Measurements from ENCODE around the gene BDNF.
"Not testable (repeated sequence)": the region's sequence is repeated elsewhere in the genome, so short reads cannot be mapped to it uniquely, and the experiment has no call there.

Gene BDNF

DNA sequence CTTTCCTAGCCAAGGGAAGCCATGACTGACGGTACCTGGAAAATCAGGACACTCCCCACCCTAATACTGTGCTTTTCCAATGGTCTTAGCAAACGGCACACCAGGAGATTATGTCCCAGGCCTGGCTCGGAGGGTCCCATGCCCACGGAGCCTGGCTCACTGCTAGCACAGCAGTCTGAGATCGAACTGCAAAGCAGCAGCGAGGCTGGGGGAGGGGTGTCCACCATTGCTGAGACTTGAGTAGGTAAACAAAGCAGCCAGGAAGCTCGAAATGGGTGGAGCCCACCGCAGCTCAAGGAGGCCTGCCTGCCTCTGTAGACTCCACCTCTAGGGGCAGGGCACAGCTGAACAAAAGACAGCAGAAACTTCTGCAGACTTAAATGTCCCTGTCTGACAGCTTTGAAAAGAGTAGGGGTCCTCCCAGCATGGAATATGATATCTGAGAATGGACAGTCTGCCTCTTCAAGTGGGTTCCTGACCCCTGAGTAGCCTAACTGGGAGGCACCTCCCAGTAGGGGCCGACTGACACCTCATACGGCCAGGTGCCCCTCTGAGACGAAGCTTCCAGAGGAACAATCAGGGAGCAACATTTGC lies 34.6 kb downstream of the BDNF start:
- DNase-seq (ENCODE audit: low spot score): not testable (repeated sequence)

DNA sequence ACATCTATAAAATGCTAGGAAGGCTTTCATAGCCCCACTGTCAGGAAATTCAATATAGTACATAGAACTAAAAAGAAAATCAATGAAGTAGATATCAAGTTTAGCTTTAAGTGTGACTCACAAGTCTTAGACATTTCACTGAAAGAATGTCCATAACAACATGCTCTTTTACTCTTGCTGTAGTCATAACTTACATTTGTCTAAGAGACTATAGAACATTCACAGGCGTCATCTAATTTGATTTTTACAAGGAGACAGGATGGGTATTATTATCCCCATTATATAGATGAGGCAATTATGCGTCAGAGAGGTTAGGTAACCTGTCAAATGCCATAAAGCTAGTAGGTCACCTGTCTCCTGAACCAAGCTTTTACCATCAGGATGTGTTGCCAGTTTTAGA lies 36.9 kb downstream of the BDNF start:
- DNase-seq (ENCODE audit: low spot score): no peak

DNA sequence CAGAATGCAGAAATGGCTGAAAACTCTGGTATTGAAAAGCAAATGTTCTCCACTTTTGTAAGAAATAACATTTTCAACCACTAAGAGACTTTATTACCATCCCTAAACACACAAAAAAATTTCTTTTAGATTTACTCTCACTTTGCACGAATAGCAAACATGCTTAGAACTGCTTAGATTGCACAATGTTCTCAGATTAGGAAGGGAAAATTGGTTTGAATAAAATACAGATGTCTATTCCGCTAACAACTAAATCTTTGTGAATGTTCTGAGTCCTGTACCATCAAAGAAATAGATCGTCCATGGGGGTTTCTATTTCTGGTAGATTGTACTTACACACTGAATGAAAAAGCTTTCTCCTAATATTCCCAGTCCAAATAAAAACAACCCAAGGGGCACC lies 40.1 kb downstream of the BDNF start:
- no peak for DNase-seq (ENCODE audit: low spot score)

DNA sequence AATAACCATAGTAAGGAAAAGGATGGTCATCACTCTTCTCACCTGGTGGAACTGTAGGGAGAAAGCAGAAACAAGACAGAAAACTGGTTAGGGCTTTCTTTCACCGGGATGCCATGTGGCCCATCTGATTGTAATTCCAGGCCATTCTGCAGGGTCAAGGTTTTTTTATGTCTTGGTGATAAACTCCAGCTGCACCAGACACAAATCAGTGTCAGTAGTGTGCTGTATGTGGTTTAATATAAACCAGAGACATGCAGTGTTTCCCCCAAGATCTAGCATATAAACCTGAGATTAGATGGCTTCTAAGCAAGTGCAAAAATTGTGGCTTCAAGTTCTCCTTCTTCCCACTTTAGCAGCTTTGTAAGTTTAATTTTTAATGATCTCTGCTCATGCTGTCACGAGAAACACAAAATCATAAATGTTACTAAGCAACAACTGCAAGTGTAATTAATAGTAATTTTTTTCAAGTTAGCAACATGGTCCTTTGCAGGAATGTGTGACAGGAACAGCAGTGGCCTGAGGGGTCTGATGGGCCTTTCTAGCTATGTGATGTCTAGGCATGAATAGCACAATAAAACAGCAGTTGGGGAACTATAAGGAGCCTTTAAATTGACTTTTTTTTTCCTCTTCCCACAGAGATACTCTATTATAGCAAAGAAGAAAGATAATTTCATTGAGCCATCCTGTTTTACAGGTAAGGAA lies 41.6 kb downstream of the BDNF start:
- no peak for DNase-seq (ENCODE audit: low spot score)

DNA sequence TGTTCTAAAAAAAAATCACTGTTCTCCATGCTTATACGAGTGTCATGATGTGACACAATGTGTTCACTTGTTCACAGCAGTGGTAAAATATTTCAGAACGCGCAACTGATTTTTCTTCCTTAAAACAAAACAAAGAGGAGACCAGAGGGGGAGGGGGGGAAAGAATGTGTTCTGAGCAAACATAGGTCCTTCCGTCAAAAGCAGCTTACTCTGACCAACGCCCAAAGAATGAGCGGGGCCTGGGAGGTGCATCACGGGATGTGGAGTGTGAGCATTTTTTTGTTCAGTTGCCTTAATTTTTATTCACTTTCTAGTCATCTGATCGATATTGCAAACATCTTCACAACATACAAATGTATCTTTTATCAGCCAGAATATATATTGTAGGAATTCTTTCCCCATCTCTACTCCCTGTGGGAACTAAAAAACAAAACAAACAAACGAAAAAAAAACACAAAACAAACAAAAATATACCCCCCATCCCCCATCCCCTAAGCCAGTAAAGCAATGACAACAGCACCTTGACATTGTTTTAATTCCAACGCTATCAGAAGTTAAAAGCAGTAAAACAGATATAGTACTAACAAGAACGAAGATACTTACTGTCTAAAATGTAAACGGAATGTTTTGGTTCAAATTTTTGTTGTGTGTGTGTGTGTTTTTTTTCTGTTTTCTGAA lies 43.3 kb downstream of the BDNF start:
- DNase-seq (ENCODE audit: low spot score): no peak

DNA sequence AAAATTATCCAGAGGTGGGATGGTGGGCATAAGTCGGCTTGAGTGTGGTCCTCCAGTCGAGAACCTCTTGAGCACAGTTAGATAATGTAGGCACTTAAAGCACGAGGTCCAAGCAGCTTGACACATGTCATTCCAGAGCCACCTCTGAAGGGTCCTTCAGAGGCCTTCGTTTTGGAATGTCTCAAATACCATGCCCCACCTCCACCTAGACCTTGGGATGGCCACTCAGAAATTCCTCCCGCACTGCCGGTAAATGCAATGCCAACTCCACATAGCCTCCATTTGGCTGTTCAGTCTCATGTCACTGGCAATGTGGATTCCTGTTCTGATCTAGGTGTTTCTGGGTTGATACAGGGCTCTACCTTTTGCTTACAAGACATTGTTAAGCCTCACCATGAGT lies 43.9 kb downstream of the BDNF start:
- DNase-seq (ENCODE audit: low spot score): no peak

DNA sequence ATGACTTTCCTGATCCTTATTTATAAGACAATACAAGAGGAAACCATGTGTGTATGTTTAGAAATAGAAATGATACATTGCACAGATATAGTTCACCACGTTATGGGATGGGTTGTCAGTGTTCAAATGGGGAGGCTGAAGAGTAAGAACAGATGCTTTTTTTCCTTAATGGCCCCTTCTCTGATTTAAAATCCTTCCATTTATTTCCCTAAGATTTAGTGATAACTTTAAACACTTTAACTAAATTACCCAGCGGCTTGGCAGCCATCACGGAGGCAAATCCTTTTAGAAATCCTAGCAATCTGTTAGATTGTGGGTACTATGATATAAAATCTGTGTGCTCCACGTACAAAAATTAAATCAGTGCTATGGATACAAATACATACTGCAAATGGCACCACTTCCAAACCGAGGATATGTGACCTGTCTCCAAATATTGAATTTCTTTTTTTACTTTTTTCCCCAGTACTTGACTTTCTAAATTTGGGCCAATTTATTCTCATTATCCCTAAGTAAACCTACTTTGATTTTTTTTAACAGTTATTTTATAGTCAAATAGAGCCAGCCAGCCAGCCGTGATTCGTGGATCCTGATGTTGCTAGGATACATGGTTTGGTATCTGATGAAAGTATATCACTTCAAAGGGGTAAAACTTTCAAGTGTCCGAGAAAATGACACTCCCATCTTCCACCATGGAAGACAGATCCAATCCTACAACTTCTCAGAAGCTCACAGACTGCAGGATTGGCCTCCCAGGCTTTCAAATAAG lies 46.1 kb downstream of the BDNF start:
- DNase-seq (ENCODE audit: low spot score): no peak

DNA sequence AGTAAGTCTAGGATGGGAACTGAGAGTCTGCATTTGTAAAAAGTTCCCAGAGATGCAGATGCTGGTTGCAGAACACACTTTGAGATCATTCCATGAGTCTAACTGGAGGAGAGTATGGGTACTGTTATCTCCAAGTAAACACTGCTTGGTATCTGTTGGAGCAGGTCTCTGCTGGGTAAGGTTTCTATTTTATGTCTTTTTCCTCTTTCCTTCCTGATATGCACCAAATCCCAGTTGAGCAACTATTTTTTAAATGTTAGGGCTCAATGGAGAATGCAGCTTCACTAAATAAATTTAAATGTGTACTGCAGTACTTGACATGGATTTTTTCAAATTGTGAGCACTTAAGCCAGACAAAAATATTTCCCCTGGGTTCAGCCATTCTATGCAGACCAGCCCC lies 48.5 kb downstream of the BDNF start:
- no peak for DNase-seq (ENCODE audit: low spot score)

DNA sequence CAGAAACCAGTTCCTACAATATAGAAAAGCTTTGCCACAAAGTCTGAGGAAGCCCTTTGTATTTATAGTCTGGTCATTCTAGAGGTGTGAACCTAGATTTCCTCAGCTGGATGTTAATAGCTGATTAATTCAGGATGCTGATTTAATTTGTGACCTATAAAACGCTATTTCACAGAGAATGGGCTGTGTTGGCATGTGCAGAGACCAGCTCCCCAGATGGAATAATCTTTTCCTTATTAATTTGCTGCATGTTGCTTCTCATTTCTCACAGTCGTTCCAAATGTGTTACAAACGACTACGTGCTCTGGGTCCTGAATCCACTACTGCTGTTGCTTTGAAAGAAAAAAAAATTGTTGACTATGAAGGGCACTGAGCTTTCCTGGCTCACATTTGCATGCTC lies 49.3 kb downstream of the BDNF start:
- DNase-seq (ENCODE audit: low spot score): no peak

DNA sequence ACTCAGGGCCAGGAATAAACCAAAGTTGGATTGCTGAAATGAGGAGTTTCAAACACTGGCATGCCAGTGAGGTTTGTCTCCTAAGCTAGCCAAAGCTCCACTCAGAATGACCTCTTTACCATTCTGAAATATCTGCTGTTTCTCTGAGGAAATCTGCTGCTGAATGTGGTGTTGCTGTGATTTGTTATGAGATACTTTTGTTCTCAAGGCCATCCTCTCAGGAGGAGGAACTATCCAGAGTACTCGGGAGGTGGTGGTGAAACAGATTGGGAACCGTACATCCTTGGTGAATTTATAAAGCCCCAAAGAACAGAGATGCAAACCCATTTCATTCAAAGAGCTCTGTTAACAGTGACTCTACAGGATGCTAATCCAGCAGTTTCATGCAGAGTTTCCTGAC lies 50.5 kb downstream of the BDNF start:
- DNase-seq (ENCODE audit: low spot score): no peak

DNA sequence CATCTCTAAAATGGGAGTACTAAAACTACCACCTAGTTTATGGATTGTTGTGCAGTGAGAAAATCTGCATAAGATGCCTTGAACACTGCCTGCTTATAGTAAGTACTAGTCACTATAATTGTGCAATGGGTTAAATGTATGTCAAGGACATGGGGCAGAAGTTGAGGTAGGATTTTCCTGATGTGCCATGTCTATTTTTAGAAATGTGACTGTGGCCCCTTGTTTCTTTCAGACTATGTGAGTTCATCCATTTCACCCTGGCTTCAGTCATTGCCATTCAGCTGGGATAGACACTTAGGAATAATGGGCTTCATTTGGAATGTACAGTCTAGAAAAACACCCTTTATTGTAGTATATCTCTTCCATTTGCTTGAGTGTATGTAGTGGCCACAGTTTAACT lies 51.4 kb downstream of the BDNF start:
- DNase-seq (ENCODE audit: low spot score): no peak

DNA sequence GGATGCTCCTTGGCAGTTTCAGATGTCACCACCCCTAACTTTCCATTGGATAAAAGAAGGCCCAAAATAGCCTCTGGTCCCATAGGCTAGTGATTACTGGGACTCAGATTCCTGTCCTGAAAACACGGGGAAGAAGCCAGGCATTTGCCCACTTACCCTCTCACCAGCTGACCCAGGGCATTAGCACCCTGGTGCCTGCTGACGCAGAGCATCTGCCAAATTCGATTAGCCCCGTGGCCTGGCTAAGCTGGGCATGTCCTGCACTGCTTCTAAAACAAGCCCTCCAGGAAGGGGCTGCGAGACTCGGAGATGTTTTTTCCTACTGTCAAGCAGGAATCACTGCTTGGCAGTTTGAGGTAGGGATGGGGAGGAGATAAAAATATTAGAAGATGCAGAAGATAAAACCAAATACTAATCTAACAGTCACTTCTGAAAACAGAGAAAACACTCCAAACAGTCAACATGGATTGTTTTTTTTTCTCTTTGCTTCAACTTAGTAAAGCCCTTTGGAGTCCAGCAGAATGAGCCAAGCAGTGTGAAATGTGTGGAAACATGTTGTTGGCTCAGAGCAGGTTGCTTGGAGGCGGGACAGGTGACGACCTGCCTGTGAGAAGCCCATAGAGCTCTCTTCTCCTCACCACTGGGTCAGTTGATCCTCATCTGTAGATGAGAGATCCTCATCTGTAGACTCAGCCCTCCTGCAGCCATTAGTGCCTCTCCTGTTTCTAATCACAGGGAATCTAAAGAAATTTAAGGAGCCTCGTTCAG lies 54.0 kb downstream of the BDNF start:
- no peak for DNase-seq (ENCODE audit: low spot score)

DNA sequence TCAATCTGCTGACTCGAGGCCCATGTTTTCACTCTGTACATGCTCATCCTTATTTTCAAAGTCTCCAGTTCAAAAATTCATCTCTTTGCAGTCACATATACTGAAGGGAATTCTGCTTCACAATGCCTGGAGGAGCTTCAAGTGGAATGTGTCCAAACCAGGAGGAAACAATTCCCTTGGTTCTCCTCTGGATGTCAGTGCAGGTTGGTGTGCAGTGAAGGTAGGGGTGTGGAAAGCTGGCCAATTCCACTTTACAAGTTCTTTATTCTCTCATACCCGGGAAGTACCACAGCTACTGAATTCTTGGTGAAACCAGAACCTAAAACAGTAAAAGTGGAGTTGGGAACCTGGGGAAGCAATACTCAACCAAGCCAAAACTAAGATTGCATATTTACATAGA lies 57.3 kb downstream of the BDNF start:
- no peak for DNase-seq (ENCODE audit: low spot score)

DNA sequence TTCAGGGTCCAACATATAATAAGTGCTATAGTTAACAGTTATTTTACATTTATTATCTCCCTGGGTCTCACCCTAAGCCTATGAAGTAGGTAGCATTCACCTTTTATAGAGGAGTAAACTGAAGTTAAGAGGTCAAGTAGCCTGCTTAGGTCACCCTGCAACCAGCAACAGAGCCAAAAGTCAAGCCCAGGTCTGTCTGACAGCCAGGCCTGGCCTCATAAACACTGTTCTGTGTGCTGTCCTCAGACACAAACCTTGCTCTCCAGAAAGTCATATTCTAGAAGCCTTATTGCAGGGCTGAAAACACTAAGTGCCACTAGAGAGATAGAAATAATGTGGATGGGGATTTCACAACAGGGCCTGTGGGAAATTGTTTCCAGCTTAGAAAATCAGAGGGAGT lies 59.3 kb downstream of the BDNF start:
- no peak for DNase-seq (ENCODE audit: low spot score)

DNA sequence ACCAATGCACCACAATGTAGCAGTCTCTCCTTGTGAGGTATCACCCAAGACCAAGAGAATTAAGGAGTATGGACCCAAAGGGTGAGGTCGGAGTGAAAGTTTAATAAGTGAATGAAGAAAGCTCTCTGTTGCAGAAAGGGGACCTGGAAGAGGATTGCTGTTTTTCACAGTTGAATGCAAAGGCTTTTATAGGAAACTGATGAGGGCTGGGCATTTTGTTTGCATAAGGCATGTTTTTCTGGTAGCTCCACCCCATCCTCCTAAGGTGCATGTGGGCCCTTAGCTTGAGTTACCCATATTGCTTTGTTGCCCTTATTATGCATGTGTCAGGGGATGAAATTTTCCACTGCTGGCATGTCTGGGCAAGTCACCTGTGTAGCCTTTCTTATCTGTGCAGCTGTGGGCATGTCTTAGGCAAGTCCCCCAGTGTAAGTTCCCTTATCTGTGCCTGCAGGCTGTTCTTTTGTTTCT lies 64.7 kb downstream of the BDNF start:
- DNase-seq (ENCODE audit: low spot score): no peak

DNA sequence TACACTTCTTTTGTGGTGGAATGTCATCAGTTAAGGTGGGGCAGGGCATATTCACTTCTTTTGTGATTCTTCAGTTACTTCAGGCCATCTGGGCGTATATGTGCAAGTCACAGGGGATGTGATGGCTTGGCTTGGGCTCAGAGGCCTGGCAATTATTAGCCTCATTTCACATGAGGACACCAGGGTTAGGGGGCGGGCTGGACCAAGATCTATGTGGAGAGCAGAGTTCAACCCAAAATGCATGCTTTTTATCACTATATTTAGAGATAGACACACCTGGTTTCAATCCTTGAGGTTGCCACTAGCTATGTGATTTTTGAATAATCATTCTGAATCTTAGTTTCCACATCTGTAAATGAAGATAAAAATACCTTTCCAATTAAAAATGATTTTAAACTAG lies 65.5 kb downstream of the BDNF start:
- DNase-seq (ENCODE audit: low spot score): not testable (repeated sequence)

DNA sequence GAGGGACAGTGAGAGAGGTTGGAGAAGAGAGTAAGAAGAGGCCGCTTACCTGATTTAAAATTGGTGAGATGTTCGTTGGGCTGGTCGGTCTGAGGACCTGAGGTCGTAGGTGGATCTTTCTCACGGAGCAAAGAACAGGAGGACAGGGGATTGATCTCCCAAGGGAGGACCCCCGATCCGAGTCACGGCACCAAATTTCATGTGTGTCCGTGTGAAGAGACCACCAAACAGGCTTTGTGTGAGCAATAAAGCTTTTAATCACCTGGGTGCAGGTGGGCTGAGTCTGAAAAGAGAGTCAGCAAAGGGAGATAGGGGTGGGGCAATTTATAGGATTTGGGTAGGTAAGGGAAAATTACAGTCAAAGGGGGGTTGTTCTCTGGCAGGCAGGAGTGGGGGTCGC lies 66.0 kb downstream of the BDNF start:
- not testable (repeated sequence) for DNase-seq (ENCODE audit: low spot score)

DNA sequence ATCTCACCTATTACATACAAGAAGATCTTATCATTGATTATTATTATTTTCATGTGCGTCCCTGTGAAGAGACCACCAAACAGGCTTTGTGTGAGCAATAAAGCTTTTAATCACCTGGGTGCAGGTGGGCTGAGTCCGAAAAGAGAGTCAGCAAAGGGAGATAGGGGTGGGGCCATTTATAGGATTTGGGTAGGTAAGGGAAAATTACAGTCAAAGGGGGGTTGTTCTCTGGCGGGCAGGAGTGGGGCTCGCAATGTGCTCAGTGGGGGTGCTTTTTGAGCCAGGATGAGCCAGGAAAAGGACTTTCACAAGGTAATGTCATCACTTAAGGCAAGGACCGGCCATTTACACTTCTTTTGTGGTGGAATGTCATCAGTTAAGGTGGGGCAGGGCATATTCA lies 71.2 kb downstream of the BDNF start:
- not testable (repeated sequence) for DNase-seq (ENCODE audit: low spot score)

DNA sequence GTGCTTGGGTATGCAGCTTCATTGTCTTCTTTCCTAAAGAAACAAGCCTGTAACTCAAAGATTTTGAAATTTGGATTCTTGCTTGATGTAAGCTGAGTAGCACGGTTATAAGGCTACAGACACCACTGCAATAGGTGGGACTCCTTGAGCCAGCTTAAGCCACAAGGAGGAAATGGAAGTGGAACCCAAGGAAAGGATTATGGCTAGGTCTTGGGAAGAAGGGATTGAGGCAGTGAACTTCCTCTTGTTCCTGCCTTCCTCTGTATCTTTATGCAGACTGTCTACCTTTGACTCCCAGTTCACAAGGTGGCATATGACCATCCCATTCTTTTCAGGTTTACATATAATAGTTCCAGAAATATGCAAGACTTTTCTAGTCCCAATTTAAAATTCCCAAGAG lies 72.3 kb downstream of the BDNF start:
- no peak for DNase-seq (ENCODE audit: low spot score)

DNA sequence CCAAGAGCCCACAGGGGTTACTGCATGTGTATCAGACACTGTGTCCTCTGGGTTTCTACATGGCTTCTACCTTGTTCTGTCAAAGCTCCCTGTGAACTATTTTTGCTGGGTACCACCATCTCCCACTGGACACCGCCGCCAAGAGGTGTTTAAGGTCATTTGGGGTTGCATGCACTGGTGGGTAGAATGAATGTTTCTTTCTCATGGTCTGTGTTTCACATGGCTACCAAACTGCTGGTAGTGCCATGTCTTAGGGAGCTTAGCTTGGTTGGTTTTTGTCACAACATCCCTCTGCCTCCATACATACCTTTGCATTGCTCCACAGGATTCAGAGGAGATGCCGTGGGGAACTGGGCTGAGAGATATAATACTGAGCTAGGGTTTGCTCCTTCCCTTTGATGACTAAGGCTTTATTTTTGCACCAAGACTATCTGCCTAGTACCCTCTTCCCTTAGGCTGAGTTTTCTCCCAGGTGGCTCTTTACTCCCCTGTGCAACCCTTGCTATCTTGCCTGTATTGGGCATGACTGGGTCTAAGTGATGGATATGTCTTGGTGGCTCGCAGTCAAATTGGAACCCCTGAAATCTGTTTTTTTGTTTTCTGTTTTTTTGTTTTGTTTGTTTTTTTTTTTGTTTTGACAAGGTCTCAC lies 73.2 kb downstream of the BDNF start:
- no peak for DNase-seq (ENCODE audit: low spot score)

DNA sequence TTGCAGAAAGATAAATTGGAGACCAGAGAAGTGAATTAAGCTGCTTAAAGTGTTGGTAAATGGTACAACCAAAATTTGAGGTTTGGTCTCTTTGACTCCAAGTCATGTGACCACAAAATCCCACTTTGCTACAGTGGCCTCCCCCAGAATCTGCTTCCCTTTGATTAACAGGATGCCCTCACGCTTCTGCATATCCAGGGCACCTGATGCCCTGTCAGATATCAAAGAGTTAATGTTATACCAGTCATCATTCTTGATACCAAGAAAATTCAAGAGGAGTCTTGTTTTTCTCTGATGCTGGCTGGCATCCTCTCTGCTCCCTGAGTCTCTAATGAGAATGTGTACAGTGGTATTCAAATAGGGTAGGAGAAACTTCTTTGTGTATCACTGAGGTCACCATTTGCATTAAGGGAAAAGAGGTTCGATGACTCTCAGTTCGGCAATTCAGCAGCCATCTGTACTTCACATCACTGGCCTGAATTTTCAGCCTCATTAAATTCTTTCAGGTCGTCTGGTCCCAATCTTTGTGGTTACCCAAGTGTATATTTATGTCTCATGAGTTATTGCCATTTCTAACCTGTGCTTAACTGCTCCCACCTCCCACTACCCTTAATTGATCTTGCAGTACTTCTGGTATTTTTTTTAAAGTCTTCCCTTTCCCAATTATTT lies 73.9 kb downstream of the BDNF start:
- DNase-seq (ENCODE audit: low spot score): no peak
